Tibial nerve (tissue), 4 donors: Measurements from ENCODE around the gene ASCL5. TPM values are rescaled to one million over a fixed set of nuclear protein-coding genes. Genes with fewer than 3 reads are reported as not detected.

Source experiments
- DNase-seq, 2 donors: peaks; one replicate each; pipeline ENCODE4 v3.0.0-alpha.2; 2019; ENCODE audit warnings: low spot score in 2 of 2
- H3K27ac ChIP-seq, 4 donors: fragments of 200-600 bp; sonication (generic) in 3 of 4; one replicate each; pipeline ENCODE4 v1.5.1; 2017 to 2019; ENCODE audit warnings: mild to moderate bottlenecking in 1 of 4
- H3K27me3 ChIP-seq, 2 donors: fragments of 200-600 bp; sonication (generic) in 1 of 2; one replicate each; pipeline versions ENCODE4 v1.5.1 to v1.6.0; 2017 to 2019
- H3K36me3 ChIP-seq, 3 donors: fragments of 200-600 bp; sonication (generic); one replicate each; pipeline ENCODE4 v1.5.1; 2018 to 2019
- H3K4me1 ChIP-seq, 4 donors: fragments of 200-600 bp; sonication (generic) in 3 of 4; one replicate each; pipeline ENCODE4 v1.5.1; 2017 to 2019
- H3K4me3 ChIP-seq, 4 donors: fragments of 200-600 bp; sonication (generic) in 3 of 4; one replicate each; pipeline ENCODE4 v1.5.1; 2017 to 2019; ENCODE audit warnings: mild to moderate bottlenecking in 1 of 4, moderate library complexity in 1 of 4
- H3K9me3 ChIP-seq, 4 donors: fragments of 200-600 bp; sonication (generic) in 3 of 4; one replicate each; pipeline ENCODE4 v1.5.1; 2017 to 2019
- EP300 ChIP-seq, 2 donors: sonication (generic); formaldehyde crosslinking; IDR thresholded peaks; one replicate each; pipeline ENCODE4 v1.6.1; 2017; ENCODE audit warnings: antibody characterized with exemption in 2 of 2, mild to moderate bottlenecking in 1 of 2
- POLR2A ChIP-seq, 2 donors: fragments of 450-650 bp; IDR thresholded peaks; one replicate each; pipeline ENCODE4 v1.6.1; 2017; ENCODE audit warnings: antibody characterized with exemption in 2 of 2, mild to moderate bottlenecking in 2 of 2, moderate library complexity in 2 of 2
- WGBS, 2 donors: methylation state at CpG; one replicate each; pipeline ENCODE4 v1.1.5; 2018; 5-methylcytosine and 5-hydroxymethylcytosine counted together
- total RNA-seq, 4 donors: library from RNA; depleted of rRNA; stranded (reverse); fragments of >200 nt; gene quantifications; one replicate each; pipeline ENCODE4 v1.1.0, GENCODE V29; 2016
- TF ChIP-seq, protein P1 (sequence below), 5 experiments: fragments of 200-600 bp in 3 of 5; fragments of 450-650 bp in 2 of 5; sonication (generic) in 3 of 5; IDR thresholded peaks; one replicate each; pipeline ENCODE4 v1.5.1; 2016 to 2019; ENCODE audit warnings: antibody characterized with exemption in 5 of 5, mild to moderate bottlenecking in 3 of 5, moderate library complexity in 2 of 5

ASCL5 gene
- total RNA-seq, 4 donors from 2014 or later: not detected

DNA sequence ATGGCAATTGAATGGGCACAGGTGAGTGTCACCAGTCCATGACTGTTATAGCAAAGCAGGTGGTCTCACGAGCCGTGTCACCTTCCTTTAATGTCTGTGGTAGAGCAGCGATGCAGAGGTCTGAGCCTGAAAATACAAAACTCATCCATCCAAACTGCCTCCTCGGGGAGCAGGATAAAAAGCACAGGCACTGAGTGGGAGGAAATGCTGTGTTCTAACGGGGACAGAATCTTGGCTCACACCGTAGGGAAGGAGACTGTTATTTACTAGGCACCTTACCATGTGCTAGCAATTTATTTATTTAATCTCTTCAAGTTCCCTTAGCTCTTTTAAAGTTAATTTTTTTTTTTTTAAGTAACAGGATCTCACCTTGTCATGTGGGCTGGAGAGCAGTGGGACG lies 1.2 kb downstream of the ASCL5 start:
- Histone ChIP-seq H3K27ac (no peak overlapping the region), H3K27me3 (peaks cover 0 to 8% of the 10 kb centered on the region in 2 donors), H3K36me3 (no peaks in the 10 kb centered on the region), H3K4me1 (no peaks in the 10 kb centered on the region), H3K9me3 (no peaks in the 10 kb centered on the region), H3K4me3 (no peak overlapping the region)
- no peak for DNase-seq
- TF ChIP-seq EP300 (IDR thresholded peaks at IDR 0.05): no peak
- no peak for TF ChIP-seq POLR2A (IDR thresholded peaks at IDR 0.05)
- TF ChIP-seq, protein P1, sequence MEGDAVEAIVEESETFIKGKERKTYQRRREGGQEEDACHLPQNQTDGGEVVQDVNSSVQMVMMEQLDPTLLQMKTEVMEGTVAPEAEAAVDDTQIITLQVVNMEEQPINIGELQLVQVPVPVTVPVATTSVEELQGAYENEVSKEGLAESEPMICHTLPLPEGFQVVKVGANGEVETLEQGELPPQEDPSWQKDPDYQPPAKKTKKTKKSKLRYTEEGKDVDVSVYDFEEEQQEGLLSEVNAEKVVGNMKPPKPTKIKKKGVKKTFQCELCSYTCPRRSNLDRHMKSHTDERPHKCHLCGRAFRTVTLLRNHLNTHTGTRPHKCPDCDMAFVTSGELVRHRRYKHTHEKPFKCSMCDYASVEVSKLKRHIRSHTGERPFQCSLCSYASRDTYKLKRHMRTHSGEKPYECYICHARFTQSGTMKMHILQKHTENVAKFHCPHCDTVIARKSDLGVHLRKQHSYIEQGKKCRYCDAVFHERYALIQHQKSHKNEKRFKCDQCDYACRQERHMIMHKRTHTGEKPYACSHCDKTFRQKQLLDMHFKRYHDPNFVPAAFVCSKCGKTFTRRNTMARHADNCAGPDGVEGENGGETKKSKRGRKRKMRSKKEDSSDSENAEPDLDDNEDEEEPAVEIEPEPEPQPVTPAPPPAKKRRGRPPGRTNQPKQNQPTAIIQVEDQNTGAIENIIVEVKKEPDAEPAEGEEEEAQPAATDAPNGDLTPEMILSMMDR (IDR thresholded peaks at IDR 0.05): no peak
- WGBS, 2 donors: 56 to 67% methylated on average over 7 of the region's 7 CpGs

DNA sequence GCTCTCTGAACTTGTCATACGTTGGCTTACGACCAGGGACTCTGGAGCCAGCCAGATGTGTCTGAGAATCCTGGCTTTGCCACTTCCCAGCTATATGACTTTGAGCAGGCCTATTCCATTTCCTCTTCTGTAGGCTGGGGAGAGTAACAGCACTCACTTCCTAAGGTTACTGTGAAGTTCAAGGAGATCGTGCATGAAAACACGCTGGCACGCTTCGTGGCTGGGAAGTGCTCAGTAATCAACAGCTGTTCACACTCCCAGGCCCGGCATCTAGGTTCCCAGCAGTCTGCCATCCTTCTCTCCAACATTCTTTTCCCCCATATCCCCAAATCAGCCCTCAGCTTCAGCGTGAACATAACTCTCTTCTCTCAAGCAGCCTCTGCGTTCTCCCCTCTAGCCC lies 2.0 kb downstream of the ASCL5 start:
- peaks cover 0 to 13% of the 10 kb centered on the region in 2 donors for H3K27me3 ChIP-seq
- TF ChIP-seq EP300 (IDR thresholded peaks at IDR 0.05) (no peak), POLR2A (IDR thresholded peaks at IDR 0.05) (no peak)
- TF ChIP-seq, protein P1 (IDR thresholded peaks at IDR 0.05): no peak
- H3K9me3 ChIP-seq: no peaks in the 10 kb centered on the region
- H3K4me1 ChIP-seq: no peaks in the 10 kb centered on the region
- no peak overlapping the region for H3K27ac ChIP-seq
- WGBS, 2 donors: 72 to 79% methylated on average over 9 of the region's 9 CpGs
- H3K4me3 ChIP-seq: no peak overlapping the region
- no peak for DNase-seq
- no peaks in the 10 kb centered on the region for H3K36me3 ChIP-seq

DNA sequence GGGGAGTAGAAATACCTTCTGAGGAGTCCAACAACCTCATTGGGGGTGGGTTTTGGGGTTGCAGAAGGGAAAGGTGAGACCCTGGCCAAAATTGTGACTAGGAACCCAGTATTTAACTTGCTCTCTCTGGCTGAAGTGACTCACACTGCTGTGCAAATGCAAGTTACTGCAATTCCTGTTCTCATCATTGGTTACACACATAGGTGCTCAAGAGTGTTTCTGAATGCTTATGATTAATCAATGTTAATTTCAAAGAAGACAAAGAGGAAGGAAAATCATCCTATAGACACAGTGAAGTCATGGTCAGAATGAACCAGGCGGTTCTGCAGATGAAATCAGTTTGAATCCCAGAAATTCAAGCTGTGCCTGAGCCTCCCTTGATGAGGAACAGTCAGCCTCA lies 3.1 kb downstream of the ASCL5 start:
- Histone ChIP-seq H3K9me3 (no peaks in the 10 kb centered on the region), H3K4me1 (peaks cover 0 to 8% (median 0%) of the 10 kb centered on the region in 4 donors), H3K27ac (no peak overlapping the region), H3K27me3 (peaks cover 0 to 15% of the 10 kb centered on the region in 2 donors), H3K4me3 (no peak overlapping the region), H3K36me3 (no peaks in the 10 kb centered on the region)
- 92 to 96% methylated on average over 1 of the region's 1 CpG for WGBS, 2 donors
- DNase-seq: no peak
- TF ChIP-seq EP300 (IDR thresholded peaks at IDR 0.05) (no peak), POLR2A (IDR thresholded peaks at IDR 0.05) (no peak)
- TF ChIP-seq, protein P1 (IDR thresholded peaks at IDR 0.05): no peak

DNA sequence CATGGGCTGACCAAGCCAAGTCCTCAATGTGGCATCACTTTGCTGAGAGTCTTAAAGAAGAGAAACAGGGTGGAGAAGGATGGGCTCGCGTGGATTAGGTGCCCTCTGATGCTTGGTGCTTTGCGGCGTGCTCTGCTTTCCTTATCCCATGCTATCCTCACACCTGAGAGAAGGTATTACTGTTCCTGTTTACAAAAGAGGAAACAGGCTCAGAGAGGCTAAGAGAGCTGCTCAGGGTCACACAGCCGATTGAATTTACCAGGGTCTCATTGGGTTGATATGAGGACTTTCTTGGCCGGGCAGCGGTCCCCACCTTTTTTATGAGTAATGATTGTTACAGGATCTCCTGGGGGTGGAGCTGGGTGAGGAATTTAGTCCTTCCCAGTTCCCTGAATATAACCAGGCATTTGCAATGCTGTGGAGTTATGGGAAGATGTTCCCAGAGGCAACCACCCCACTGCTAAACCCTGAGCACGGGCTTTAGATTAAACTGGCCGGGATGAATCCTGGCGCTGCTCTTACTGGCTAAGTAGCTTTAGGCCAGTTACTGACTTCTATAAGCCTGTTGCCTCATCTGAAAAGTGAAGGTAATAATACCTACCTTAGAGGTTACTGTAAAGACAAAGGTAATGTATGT lies 4.5 kb downstream of the ASCL5 start:
- Histone ChIP-seq H3K9me3 (no peaks in the 10 kb centered on the region), H3K4me3 (no peak overlapping the region), H3K27ac (no peak overlapping the region), H3K4me1 (peaks cover 0 to 8% (median 0%) of the 10 kb centered on the region in 4 donors), H3K27me3 (peaks cover 0 to 15% of the 10 kb centered on the region in 2 donors), H3K36me3 (no peaks in the 10 kb centered on the region)
- no peak for DNase-seq
- WGBS, 2 donors: 88 to 89% methylated on average over 10 of the region's 10 CpGs
- TF ChIP-seq EP300 (IDR thresholded peaks at IDR 0.05): no peak
- TF ChIP-seq, protein P1 (IDR thresholded peaks at IDR 0.05): no peak

DNA sequence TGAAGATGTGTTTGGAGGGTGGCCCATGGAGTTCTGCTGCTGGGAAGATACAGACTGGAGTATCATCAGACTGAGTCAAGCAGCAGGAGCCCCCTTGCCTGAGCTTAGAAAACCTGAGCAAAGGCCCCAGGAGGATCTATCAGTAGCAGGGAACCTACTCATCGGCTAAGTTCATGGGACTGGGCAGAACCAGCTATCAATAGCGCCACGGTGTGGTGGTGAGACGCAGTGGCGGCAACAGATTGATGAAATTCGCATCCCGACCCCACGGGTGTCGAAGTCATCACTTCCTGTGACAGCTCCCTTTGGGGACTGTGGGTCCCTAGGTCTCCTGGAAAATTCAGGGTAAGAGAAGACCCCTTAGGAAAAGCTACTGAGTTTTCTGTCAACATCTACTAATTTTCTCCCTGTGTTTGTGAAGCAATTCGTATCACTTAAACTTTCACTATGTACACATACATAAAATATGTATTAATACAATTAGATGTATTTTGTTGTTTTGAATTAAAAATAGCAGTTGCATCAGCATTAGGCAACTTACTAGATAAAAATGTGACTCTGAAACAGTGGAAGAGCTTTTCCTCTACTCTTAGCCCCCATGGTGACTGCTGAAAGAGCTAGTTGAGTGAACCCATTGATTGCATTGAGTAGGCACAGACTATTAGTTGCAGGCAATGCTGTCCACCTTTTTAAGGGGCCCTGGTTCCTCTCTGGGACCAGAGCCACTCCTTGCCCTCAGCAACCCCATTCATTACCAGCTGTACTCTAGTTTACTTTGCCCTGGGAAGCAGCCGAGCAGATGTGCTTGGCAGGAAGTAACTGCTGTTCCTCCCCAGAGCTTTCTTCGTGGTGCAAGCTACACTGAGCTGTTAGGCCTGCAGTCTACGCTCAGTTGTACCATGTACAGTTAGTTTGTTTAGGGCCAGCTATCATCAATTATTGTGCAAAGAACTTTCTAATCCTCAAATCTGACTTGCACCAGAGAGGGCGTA lies 7.5 kb downstream of the ASCL5 start:
- WGBS, 2 donors: 37 to 49% methylated on average over 14 of the region's 14 CpGs
- Histone ChIP-seq H3K27ac (no peak overlapping the region), H3K4me3 (no peak overlapping the region), H3K4me1 (peaks cover 0 to 16% (median 0%) of the 10 kb centered on the region in 4 donors), H3K9me3 (no peaks in the 10 kb centered on the region), H3K27me3 (peaks cover 0 to 24% of the 10 kb centered on the region in 2 donors), H3K36me3 (no peaks in the 10 kb centered on the region)
- DNase-seq: peak in 1 of 2 donors; percentile 26
- TF ChIP-seq, protein P1 (IDR thresholded peaks at IDR 0.05): peak; percentile 21 to 45 (median 28)
- TF ChIP-seq POLR2A (IDR thresholded peaks at IDR 0.05) (no peak), EP300 (IDR thresholded peaks at IDR 0.05) (no peak)
